Sigmoid colon (tissue), 7 donors: ENCODE results near the gene SPATA45. TPM values are rescaled to one million over a fixed set of nuclear protein-coding genes. Genes with fewer than 3 reads are reported as not detected.

ENCODE experiments used
- DNase-seq: peaks from one replicate; pipeline ENCODE4 v3.0.0-alpha.2; 2019
- H3K27ac ChIP-seq, 4 donors: fragments of 200-600 bp; sonication (generic); one replicate each; pipeline ENCODE4 v1.5.1; 2016 to 2019; ENCODE audit warnings: mild to moderate bottlenecking in 1 of 4
- H3K27me3 ChIP-seq, 3 donors: fragments of 200-600 bp; sonication (generic); one replicate each; pipeline ENCODE4 v1.5.1; 2019; ENCODE audit warnings: mild to moderate bottlenecking in 1 of 3
- H3K36me3 ChIP-seq, 4 donors: fragments of 200-600 bp; sonication (generic); one replicate each; pipeline ENCODE4 v1.5.1; 2016 to 2019
- H3K4me1 ChIP-seq, 4 donors: fragments of 200-600 bp; sonication (generic); one replicate each; pipeline ENCODE4 v1.5.1; 2017 to 2019
- H3K4me3 ChIP-seq, 4 donors: fragments of 200-600 bp; sonication (generic); one replicate each; pipeline ENCODE4 v1.5.1; 2017 to 2019; ENCODE audit warnings: mild to moderate bottlenecking in 2 of 4, moderate library complexity in 1 of 4
- H3K9me3 ChIP-seq, 4 donors: fragments of 200-600 bp in 3 of 4; sonication (generic) in 3 of 4; one replicate each; pipeline versions ENCODE4 v1.5.1 to v1.6.1; 2013 to 2019
- EP300 ChIP-seq, 4 donors: sonication (generic); formaldehyde crosslinking; IDR thresholded peaks; one replicate each; pipeline ENCODE4 v1.6.1; 2017; ENCODE audit warnings: antibody characterized with exemption in 4 of 4
- POLR2A ChIP-seq, 2 donors: fragments of 450-650 bp; IDR thresholded peaks; one replicate each; pipeline ENCODE4 v1.6.1; 2016; ENCODE audit warnings: antibody characterized with exemption in 2 of 2, mild to moderate bottlenecking in 2 of 2, moderate library complexity in 2 of 2
- POLR2AphosphoS5 ChIP-seq, 4 donors: sonication (generic); formaldehyde crosslinking; IDR thresholded peaks; one replicate each; pipeline ENCODE4 v1.6.1; 2017; ENCODE audit warnings: antibody characterized with exemption in 4 of 4
- WGBS, 2 donors: extraction: QIAGEN DNeasy Blood & Tissue Kit; methylation state at CpG; one replicate each; pipeline ENCODE4 v1.1.7; 2013; 5-methylcytosine and 5-hydroxymethylcytosine counted together
- intact Hi-C: fragments of 100-400 bp; cut with DNase I; formaldehyde crosslinking; loops from one replicate; pipeline ENCODE4 v1.15.1; 2023
- polyA plus RNA-seq, 3 donors: library from polyadenylated mRNA; stranded (reverse); fragments of 200-250 nt; gene quantifications; one replicate each; pipeline ENCODE4 v1.2.3, GENCODE V29; 2013
- total RNA-seq, 4 donors: library from RNA; depleted of rRNA; stranded (reverse); fragments of >200 nt; gene quantifications; one replicate each; pipeline ENCODE4 v1.1.0, GENCODE V29; 2016
- TF ChIP-seq, protein P1 (sequence below), 4 experiments: fragments of 450-650 bp in 3 of 4; fragments of 200-600 bp in 1 of 4; IDR thresholded peaks; one replicate each; pipeline ENCODE4 v1.5.1; 2016 to 2019; ENCODE audit warnings: antibody characterized with exemption in 4 of 4, mild to moderate bottlenecking in 3 of 4, moderate library complexity in 2 of 4
- donor health status: healthy with polysubstance abuse.
- donor health status: Bipolar disorder and iron deficiency.
- donor health status: healthy.

Gene SPATA45
- total and polyA plus RNA-seq, 7 donors: not detected

DNA sequence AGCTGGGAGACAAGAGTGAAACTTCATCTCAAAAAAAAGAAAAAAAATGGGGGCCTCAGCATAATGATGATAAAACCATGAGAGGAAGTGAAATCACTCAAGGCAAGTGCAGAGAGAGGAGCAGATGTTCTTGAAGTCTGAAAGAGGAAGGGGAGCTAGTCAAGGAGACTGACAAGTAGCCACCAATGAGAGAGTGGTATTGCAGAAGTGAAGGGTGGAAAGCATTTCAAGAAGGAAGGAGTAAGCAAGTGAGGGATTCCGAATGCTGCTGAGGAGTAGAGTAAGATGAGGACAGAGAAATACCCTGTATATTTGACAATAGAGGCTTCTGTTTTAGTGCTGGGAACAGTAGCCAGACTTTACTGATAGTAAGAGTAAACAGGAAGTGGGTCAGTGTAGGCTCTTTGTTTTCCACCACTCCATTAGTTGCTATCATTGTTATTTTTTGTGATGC, 52.9 kb downstream of the SPATA45 start:
- 67 to 85% methylated on average over 1 of the region's 1 CpG for WGBS, 2 donors
- Histone ChIP-seq H3K27me3 (no peaks in the 10 kb centered on the region), H3K4me1 (peaks cover 0 to 26% (median 21%) of the 10 kb centered on the region in 4 donors), H3K4me3 (no peak overlapping the region), H3K36me3 (peaks cover 0 to 37% (median 4%) of the 10 kb centered on the region in 4 donors), H3K27ac (no peak overlapping the region), H3K9me3 (no peaks in the 10 kb centered on the region)
- TF ChIP-seq POLR2A (IDR thresholded peaks at IDR 0.05): no peak
- TF ChIP-seq POLR2AphosphoS5 (IDR thresholded peaks at IDR 0.05): no peak
- TF ChIP-seq EP300 (IDR thresholded peaks at IDR 0.05): no peak
- TF ChIP-seq, protein P1, sequence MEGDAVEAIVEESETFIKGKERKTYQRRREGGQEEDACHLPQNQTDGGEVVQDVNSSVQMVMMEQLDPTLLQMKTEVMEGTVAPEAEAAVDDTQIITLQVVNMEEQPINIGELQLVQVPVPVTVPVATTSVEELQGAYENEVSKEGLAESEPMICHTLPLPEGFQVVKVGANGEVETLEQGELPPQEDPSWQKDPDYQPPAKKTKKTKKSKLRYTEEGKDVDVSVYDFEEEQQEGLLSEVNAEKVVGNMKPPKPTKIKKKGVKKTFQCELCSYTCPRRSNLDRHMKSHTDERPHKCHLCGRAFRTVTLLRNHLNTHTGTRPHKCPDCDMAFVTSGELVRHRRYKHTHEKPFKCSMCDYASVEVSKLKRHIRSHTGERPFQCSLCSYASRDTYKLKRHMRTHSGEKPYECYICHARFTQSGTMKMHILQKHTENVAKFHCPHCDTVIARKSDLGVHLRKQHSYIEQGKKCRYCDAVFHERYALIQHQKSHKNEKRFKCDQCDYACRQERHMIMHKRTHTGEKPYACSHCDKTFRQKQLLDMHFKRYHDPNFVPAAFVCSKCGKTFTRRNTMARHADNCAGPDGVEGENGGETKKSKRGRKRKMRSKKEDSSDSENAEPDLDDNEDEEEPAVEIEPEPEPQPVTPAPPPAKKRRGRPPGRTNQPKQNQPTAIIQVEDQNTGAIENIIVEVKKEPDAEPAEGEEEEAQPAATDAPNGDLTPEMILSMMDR (IDR thresholded peaks at IDR 0.05): no peak
- no peak for DNase-seq
- intact Hi-C loops: loop anchor here (5.0 to 10.0 kb wide), 4 partner anchors 220 to 510 kb away; partner anchors contain the start of genes ANGEL2 and PPP2R5A

DNA sequence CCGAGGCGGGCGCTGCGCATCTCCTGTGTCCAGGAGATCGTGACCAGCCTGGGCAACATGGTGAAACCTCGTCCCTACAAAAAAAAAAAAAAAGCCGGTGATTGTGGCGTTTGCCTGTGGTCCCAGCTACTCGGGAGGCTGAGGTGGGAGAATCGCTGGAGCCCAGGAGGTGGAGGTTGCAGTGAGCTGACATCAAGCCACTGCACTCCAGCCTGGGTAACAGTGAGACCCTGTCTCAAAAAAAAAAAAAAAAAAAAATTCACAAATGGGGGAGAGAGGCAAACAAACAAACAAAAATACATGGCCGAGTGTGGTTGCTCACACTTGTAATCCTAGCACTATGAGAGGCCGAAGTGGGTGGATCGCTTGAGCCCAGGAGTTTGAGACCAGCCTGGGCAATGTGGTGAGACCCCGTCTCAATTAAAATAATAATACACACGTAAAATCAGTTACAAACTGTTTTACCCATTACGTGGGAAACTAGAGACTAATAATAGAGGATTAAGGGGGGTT, 55.0 kb downstream of the SPATA45 start:
- 20 to 23% methylated on average over 16 of the region's 16 CpGs for WGBS, 2 donors
- Histone ChIP-seq H3K36me3 (peaks cover 0 to 21% (median 2%) of the 10 kb centered on the region in 4 donors), H3K4me3 (peak overlapping the region; percentile 69 to 92 (median 78)), H3K27me3 (no peaks in the 10 kb centered on the region), H3K4me1 (peaks cover 0 to 41% (median 29%) of the 10 kb centered on the region in 4 donors), H3K27ac (peak overlapping the region; percentile 89 to 98 (median 95)), H3K9me3 (no peaks in the 10 kb centered on the region)
- intact Hi-C loops: loop anchor here (2.0 to 10.0 kb wide), 5 partner anchors 66 to 508 kb away; partner anchors contain the start of genes ANGEL2, FLVCR1 and PPP2R5A
- TF ChIP-seq POLR2AphosphoS5 (IDR thresholded peaks at IDR 0.05): no peak
- no peak for TF ChIP-seq EP300 (IDR thresholded peaks at IDR 0.05)
- TF ChIP-seq POLR2A (IDR thresholded peaks at IDR 0.05): no peak
- TF ChIP-seq, protein P1 (IDR thresholded peaks at IDR 0.05): no peak
- DNase-seq: no peak

DNA sequence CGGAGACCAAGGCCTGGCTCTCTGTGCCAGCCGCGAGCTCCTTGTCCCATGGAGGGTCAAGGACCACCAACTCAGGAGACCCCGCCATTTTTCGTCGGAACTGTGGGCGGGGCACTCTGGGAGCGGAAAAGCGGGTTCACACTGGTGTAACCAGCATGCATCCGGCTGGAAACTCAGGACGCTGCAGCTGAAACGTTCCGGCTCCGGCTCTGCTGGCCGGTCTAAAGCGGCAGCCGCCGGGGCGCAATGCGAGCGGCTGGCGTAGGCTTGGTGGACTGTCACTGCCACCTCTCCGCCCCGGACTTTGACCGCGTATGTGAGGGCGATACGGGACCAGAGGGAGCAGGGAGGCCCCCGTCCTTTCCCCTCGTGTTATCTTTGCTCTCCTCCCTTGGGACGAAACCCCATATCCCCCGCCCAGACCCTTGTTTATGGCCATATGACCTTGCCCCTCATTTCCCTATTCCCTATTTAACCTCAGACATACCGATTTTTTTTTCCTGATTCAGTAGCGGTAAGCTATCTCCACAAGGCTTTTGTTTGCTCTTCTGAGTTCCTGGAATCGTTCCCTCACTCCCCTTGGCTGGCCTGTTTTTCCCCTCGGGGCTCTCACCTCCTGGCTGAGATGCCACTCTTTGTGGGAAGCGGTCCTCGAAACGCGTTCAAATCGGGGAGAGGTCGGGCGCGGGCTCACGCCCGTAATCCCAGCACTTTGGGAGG, 55.6 kb downstream of the SPATA45 start, which contains the start of the genes NSL1 and TATDN3:
TSS of gene NSL1 (minus strand) at position 102 of the 720 bp plus-strand sequence. CDS start at position 88, 14 bp downstream.
TSS of gene TATDN3 (plus strand) at position 219 of the 720 bp plus-strand sequence. CDS start at position 247, 28 bp downstream.
- whole genome bisulfite sequencing, 2 donors: 0% methylated on average over 46 of the region's 46 CpGs
- H3K4me1 ChIP-seq: peaks cover 0 to 41% (median 29%) of the 10 kb centered on the region in 4 donors
- peaks cover 0 to 21% (median under 1%) of the 10 kb centered on the region in 4 donors for H3K36me3 ChIP-seq
- intact Hi-C loops: loop anchor here (2.0 to 10.0 kb wide), 5 partner anchors 67 to 507 kb away; partner anchors contain the start of genes ANGEL2, FLVCR1 and PPP2R5A
- H3K9me3 ChIP-seq: no peaks in the 10 kb centered on the region
- peak; percentile 94 for DNase-seq
- TF ChIP-seq, protein P1 (IDR thresholded peaks at IDR 0.05): no peak
- peak; percentile 56 to 73 for TF ChIP-seq POLR2A (IDR thresholded peaks at IDR 0.05)
- peak; percentile 81 to 89 (median 87) for TF ChIP-seq POLR2AphosphoS5 (IDR thresholded peaks at IDR 0.05)
- peak in 1 of 4 donors; percentile 47 for TF ChIP-seq EP300 (IDR thresholded peaks at IDR 0.05)
- H3K4me3 ChIP-seq: peak within 1 kb of the TSS; percentile 69 to 92 (median 78)
- peak within 1 kb of the TSS; percentile 89 to 98 (median 95) for H3K27ac ChIP-seq
- no peaks in the 10 kb centered on the region for H3K27me3 ChIP-seq

DNA sequence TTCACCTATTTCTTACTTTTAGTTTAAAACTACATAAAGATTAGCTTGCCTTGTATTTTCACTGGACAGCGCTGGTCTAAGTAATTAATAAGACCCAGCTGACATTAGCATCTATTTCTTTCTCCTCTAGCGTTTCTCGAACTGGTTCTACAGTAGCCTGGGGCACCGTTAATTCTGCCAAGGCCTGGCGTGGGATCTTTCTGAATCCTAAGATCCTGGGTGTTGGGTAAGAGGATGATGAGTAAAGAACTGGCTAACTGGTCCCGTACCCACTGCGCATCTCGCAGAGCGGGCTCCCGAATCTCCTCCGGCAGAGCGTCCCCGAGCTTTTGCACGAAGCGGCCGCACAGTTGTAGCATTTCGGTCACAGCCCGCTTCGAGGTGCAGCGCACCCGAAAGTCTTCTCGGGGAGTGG, 56.2 kb downstream of the SPATA45 start:
- WGBS, 2 donors: 0% methylated on average over 22 of the region's 22 CpGs
- TF ChIP-seq POLR2AphosphoS5 (IDR thresholded peaks at IDR 0.05) (no peak), POLR2A (IDR thresholded peaks at IDR 0.05) (no peak), EP300 (IDR thresholded peaks at IDR 0.05) (no peak)
- TF ChIP-seq, protein P1 (IDR thresholded peaks at IDR 0.05): no peak
- Histone ChIP-seq H3K36me3 (peaks cover 0 to 21% (median 3%) of the 10 kb centered on the region in 4 donors), H3K27ac (peak overlapping the region; percentile 89 to 98 (median 95)), H3K9me3 (no peaks in the 10 kb centered on the region), H3K4me1 (peaks cover 0 to 41% (median 29%) of the 10 kb centered on the region in 4 donors), H3K4me3 (peak overlapping the region; percentile 69 to 92 (median 78)), H3K27me3 (no peaks in the 10 kb centered on the region)
- no peak for DNase-seq
- intact Hi-C loops: loop anchor here (5.0 to 10.0 kb wide), 4 partner anchors 224 to 506 kb away; partner anchors contain the start of genes ANGEL2 and PPP2R5A
